ENCODE results near the gene TECR. TPM values are rescaled to one million over a fixed set of nuclear protein-coding genes. Genes with fewer than 3 reads are reported as not detected.

Gene TECR
- total RNA-seq, 4 donors from 2014 or later: 33.1 to 55.1 (median 43.6) TPM

GRCh38 chr19:14570864-14571527, 41.6 kb downstream of the TECR start:
- DNase-seq (ENCODE audit: low spot score in 2 of 2): no peak
- WGBS, 2 donors: 36 to 42% methylated on average over 21 to 22 of the region's 22 CpGs
- Histone ChIP-seq H3K27ac (peak overlapping the region; percentile 61 to 91 (median 80)), H3K36me3 (peaks cover 0 to 36% (median 2%) of the 10 kb centered on the region in 3 donors), H3K4me1 (peaks cover 0 to 53% (median 15%) of the 10 kb centered on the region in 4 donors), H3K27me3 (no peaks in the 10 kb centered on the region), H3K9me3 (no peaks in the 10 kb centered on the region), H3K4me3 (peak overlapping the region; percentile 81 to 97 (median 94))
- no peak for TF ChIP-seq EP300 (IDR thresholded peaks at IDR 0.05)
- no peak for TF ChIP-seq CTCF (IDR thresholded peaks at IDR 0.05)
- no peak for TF ChIP-seq POLR2A (IDR thresholded peaks at IDR 0.05)

GRCh38 chr19:14571695-14572490, 42.5 kb downstream of the TECR start, which contains the start of gene NDUFB7:
TSS of gene NDUFB7 (minus strand) at chr19:14572066. CDS start at chr19:14572000, 66 bp downstream.
- H3K36me3 ChIP-seq: peaks cover 0 to 27% (median 0%) of the 10 kb centered on the region in 3 donors
- H3K27me3 ChIP-seq: no peaks in the 10 kb centered on the region
- DNase-seq (ENCODE audit: low spot score in 2 of 2): peak; percentile 77 to 86
- H3K4me3 ChIP-seq: peak within 1 kb of the TSS; percentile 81 to 97 (median 94)
- H3K27ac ChIP-seq: peak within 1 kb of the TSS; percentile 61 to 91 (median 80)
- no peaks in the 10 kb centered on the region for H3K9me3 ChIP-seq
- 2 to 3% methylated on average over 21 to 40 of the region's 40 CpGs for WGBS, 2 donors
- peak; percentile 84 to 91 for TF ChIP-seq EP300 (IDR thresholded peaks at IDR 0.05)
- peak in 1 of 2 donors; percentile 48 for TF ChIP-seq POLR2A (IDR thresholded peaks at IDR 0.05)
- peak; percentile 66 to 95 (median 80) for TF ChIP-seq CTCF (IDR thresholded peaks at IDR 0.05)
- peaks cover 0 to 53% (median 15%) of the 10 kb centered on the region in 4 donors for H3K4me1 ChIP-seq

GRCh38 chr19:14575428-14575980, 46.1 kb downstream of the TECR start:
- Histone ChIP-seq H3K36me3 (no peaks in the 10 kb centered on the region), H3K4me3 (no peak overlapping the region), H3K4me1 (peaks cover 0 to 26% (median 11%) of the 10 kb centered on the region in 4 donors), H3K27ac (no peak overlapping the region), H3K27me3 (no peaks in the 10 kb centered on the region), H3K9me3 (no peaks in the 10 kb centered on the region)
- 51 to 56% methylated on average over 6 of the region's 6 CpGs for WGBS, 2 donors
- TF ChIP-seq EP300 (IDR thresholded peaks at IDR 0.05): no peak
- TF ChIP-seq CTCF (IDR thresholded peaks at IDR 0.05): no peak
- TF ChIP-seq POLR2A (IDR thresholded peaks at IDR 0.05): no peak
- no peak for DNase-seq (ENCODE audit: low spot score in 2 of 2)

GRCh38 chr19:14576363-14576762, 47.0 kb downstream of the TECR start:
- Histone ChIP-seq H3K9me3 (no peaks in the 10 kb centered on the region), H3K27me3 (no peaks in the 10 kb centered on the region), H3K4me1 (peaks cover 0 to 17% (median 3%) of the 10 kb centered on the region in 4 donors), H3K4me3 (no peak overlapping the region), H3K27ac (no peak overlapping the region), H3K36me3 (no peaks in the 10 kb centered on the region)
- 86 to 90% methylated on average over 8 of the region's 8 CpGs for WGBS, 2 donors
- TF ChIP-seq CTCF (IDR thresholded peaks at IDR 0.05): no peak
- TF ChIP-seq POLR2A (IDR thresholded peaks at IDR 0.05): no peak
- TF ChIP-seq EP300 (IDR thresholded peaks at IDR 0.05): no peak
- no peak for DNase-seq (ENCODE audit: low spot score in 2 of 2)

Measured in tibial nerve (tissue), 4 donors.